GM18502 (cell line): ENCODE data around the gene GSDME.

ENCODE experiments used
- ATAC-seq: cut with Tn5 transposase; IDR thresholded peaks from one replicate; pipeline ENCODE4 v1.9.1; 2021; ENCODE audit warnings: mild to moderate bottlenecking; ENCODE audit not compliant: unreplicated experiment, poor library complexity

The GSDME gene

GRCh38 chr7:24777806-24778205 is 20.5 kb upstream of the GSDME start:
- no peak for ATAC-seq

- no peak for ATAC-seq
Measured at GRCh38 chr7:24773646-24774045, 16.4 kb upstream of the GSDME start.

GRCh38 chr7:24769851-24770250 is 12.6 kb upstream of the GSDME start:
- no peak for ATAC-seq

GRCh38 chr7:24769014-24769830 is 12.0 kb upstream of the GSDME start:
- no peak for ATAC-seq

- no peak for ATAC-seq
Measured at GRCh38 chr7:24767878-24768569, 10.8 kb upstream of the GSDME start.

- ATAC-seq: no peak
Measured at GRCh38 chr7:24764972-24765744, 7.9 kb upstream of the GSDME start.

GRCh38 chr7:24764011-24764410 is 6.7 kb upstream of the GSDME start:
- ATAC-seq: no peak

- no peak for ATAC-seq
Measured at GRCh38 chr7:24763303-24763901, 6.1 kb upstream of the GSDME start.

GRCh38 chr7:24762771-24763170 is 5.5 kb upstream of the GSDME start:
- no peak for ATAC-seq

GRCh38 chr7:24760968-24761367 is 3.7 kb upstream of the GSDME start:
- ATAC-seq: no peak

GRCh38 chr7:24756545-24757352 is 515 bp downstream of the GSDME start:
- ATAC-seq: peak; percentile 7

- ATAC-seq: peak; percentile 63
Measured at GRCh38 chr7:24755541-24756407, 1.5 kb downstream of the GSDME start.

- ATAC-seq: no peak
Measured at GRCh38 chr7:24754906-24755506, 2.3 kb downstream of the GSDME start.

GRCh38 chr7:24752073-24752800 is 5.0 kb downstream of the GSDME start:
- ATAC-seq: no peak

- ATAC-seq: no peak
Measured at GRCh38 chr7:24751484-24751883, 5.8 kb downstream of the GSDME start.

GRCh38 chr7:24750441-24751055 is 6.7 kb downstream of the GSDME start:
- ATAC-seq: no peak

GRCh38 chr7:24748521-24748920 is 8.7 kb downstream of the GSDME start:
- ATAC-seq: no peak
